Measurements from ENCODE around the gene FAM131C.
"Not testable (repeated sequence)": the region's sequence is repeated elsewhere in the genome, so short reads cannot be mapped to it uniquely, and the experiment has no call there.

FAM131C gene

DNA sequence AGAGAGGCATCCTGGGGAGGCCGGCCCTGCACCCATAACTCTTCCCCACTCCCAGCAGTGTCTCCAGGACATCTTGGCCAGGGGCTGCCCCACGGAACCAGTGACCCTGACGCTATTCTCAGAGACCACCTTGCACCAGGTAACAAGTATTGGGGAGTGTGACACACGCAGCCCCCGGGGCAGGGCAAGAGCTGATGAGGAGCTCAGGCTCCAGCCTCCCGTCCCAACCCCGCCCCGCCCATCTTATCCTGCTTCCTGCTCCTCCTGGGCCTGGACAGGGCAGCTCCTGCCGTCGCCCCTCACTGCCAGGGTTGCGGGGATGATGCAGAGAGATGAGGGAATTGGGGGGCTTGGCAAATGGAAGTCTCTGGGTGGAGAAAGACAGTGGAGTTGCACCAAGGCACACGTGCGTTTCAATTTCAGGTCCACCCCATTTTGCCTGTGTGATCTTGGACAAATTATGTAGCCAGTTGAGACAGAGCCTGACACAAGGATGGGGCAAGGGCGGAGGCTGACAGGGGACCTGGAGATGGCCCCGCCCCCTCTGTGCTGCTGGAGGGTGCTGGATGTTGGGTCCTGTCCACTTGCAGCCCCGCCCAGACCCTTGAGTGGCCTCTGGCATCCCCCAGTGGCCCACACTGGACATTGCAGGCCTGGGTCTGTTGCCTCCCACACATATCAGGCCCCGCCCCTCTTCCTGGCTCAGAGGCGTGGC, 40.9 kb downstream of the FAM131C start:
- DNase-seq, result peak; percentile 37 to 60

- no peak for DNase-seq
These were observed 41.9 kb downstream of the FAM131C start for GRCh38 chr1:16031551-16031950.

DNA sequence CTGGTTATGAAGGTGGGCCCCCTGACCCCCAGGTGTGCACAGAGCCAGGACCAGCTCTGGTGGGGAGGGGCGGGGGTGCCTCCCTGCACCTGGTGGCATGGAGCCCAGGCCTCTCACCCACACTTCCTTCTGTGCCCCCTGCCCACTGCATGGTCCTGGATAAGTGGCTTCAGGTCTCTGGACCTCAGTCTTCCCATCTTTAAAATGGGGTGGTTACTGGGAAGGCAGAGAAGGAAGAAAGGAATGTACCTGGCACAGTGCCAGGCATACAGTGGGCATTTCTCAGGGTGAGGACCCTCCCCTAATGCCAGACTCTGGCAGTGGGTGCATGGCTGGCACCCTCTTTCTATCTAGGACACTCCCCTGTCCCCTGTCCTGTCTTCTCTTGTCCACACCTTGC, 44.2 kb downstream of the FAM131C start:
- no peak for DNase-seq

GRCh38 chr1:16029003-16029268, 44.5 kb downstream of the FAM131C start:
- not testable (repeated sequence) for DNase-seq

- DNase-seq, result no peak
These were observed 45.0 kb downstream of the FAM131C start for GRCh38 chr1:16028237-16029002.

DNA sequence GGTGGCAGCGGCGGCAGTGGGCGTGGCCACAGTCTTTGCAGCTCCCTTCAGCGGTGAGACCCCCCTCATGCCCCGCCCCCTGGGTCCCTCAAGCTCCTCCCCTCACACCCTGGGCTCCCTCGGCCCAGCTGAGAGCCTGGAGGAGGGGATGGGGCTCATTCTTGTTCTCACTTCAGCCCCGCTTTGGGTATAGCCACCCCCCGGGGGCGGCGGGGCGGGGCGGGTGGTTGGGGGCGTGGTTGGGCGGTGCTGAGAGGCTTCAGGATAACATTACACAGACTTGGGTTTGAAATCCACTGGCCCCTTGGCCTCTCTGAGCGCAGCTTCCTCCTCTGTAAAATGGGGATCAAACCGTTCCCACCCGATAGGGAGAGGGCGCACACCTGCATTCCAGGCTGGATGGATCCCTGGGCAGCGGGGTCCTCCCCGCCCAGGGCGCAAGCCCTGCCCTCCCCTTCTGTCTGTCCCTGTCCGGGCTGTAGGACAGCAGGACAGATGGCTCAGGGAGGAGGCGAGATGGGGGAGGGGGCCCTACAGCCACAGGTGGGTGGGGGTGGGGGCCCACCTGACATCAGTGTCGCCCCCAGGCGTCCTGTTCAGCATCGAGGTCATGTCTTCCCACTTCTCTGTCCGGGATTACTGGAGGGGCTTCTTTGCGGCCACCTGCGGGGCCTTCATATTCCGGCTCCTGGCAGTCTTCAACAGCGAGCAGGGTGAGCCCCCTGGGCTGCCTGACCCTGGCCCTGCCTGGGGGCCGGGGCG, 46.5 kb downstream of the FAM131C start:
- peak; percentile 13 to 21 for DNase-seq

GRCh38 chr1:16026302-16026701, 47.1 kb downstream of the FAM131C start:
- not testable (repeated sequence) for DNase-seq

GRCh38 chr1:16023050-16023653, 50.3 kb downstream of the FAM131C start:
- no peak for DNase-seq

- no peak for DNase-seq
These were observed 51.1 kb downstream of the FAM131C start for GRCh38 chr1:16022393-16022792.

GRCh38 chr1:16021681-16022080, 51.8 kb downstream of the FAM131C start, which contains the start of gene CLCNKA:
CLCNKA (plus strand) TSS chr1:16022036; CDS start chr1:16022620, 584 bp downstream.
- DNase-seq, result no peak

DNA sequence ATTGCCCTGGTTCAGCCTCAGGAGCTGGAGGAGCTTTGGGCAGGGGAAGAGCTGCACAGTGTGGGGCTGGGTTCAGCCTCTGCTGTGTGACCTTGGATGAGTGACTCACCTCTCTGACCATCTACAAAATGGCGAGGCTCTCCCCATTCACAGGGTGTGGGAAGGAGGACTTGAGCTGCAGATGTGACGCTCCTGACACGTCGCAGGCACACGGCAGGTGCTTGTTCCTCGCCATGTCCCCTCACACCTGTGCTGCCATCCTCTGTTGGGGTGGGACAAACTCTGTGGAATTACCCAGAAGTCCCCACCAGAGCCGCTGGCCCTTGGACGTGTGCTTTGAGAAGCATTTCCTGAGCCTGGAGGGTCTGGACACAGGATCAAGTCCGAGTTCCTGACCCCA, 52.6 kb downstream of the FAM131C start:
- DNase-seq, result not testable (repeated sequence)

DNA sequence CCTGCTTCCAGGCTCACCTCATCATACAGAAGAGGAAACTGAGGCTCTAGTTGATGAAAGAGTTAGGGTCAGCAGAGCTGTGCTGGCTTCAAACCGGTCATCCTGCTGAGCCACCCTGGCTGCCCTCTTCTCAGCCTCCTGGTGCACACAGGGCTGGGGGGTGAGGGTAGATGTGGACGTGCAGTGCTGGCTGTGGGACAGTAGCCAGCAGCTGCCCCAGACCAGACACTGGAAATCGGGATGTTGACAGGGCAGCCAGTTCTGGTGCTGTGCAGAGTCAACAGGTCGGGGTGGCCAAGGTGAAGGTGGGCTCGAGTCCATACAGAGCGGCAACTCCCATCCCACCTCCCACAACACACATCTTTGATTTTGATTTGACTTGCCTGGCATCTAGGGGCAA, 53.1 kb downstream of the FAM131C start:
- DNase-seq, result no peak

DNA sequence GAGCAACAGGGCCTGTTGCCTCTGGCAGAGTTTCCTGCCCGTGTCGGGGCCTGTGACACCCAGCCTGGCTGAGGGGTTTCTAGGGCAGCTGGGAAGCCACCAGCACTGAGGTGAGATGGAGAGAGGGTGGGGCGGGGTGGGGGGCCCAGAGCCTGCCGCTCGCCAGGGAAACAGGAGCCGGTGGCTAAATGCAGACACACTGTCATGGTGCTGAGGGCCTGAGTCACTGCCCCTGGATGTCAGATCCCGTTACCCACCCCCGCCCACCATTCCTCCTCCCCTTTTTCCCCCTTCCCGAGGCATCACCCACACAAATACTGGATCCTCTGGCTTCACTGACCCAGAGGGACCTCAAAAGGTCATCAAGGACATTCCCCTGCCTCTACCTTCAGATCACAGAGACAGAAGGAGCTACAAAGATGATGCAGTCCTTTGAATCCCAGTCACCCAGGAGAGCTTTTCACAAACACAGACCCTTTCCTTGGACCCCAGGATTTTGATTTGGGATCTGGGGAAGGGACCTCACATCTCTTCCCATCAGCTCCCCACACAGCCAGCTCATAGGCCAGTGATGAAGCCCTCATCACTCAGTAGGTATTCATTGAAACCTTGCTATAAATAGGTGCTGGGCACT, 53.7 kb downstream of the FAM131C start:
- DNase-seq, result no peak

DNA sequence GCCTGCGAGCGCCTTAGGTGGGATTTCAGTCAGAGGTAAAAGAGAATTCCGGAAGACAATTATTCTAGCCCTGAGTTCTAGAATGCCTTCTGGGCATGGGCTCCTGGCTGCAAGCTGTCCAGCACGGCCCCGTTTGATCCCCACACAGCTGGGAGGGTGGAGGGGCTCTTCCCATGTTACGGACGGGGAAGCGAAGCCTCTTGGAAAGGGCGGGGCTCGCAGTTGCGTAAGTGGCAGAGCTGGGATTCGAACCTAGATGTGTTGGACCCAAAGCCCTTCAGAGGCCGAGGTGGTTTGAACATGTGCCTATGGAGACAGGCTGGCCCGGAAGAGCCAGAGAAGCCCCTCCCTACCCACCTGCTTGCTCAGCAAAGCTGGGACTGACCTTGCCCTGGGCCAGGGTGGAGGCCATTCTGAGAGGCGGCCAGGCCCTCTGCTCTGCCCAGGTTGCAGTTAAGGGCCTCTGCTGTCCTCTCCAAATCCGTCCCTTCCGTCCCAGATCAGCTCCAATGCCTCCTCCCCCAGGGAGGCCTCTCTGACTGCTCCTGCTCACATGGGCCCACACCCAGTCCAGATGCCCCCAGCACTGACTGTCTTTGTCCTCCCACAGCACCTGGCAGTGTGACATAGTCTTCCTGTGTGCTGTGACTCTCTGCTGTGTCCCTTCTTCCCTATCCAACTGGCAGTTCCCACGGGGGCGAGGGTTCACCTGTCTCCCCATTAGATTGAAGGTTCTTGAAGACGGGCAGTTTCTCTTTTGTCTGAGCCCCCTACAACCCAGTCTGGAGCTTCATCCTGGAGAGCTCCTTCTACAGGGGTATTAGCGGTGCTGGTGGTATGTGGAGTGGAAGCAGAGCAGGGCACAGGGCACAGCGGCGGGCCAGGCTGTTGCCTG, 54.5 kb downstream of the FAM131C start:
- no peak for DNase-seq

DNA sequence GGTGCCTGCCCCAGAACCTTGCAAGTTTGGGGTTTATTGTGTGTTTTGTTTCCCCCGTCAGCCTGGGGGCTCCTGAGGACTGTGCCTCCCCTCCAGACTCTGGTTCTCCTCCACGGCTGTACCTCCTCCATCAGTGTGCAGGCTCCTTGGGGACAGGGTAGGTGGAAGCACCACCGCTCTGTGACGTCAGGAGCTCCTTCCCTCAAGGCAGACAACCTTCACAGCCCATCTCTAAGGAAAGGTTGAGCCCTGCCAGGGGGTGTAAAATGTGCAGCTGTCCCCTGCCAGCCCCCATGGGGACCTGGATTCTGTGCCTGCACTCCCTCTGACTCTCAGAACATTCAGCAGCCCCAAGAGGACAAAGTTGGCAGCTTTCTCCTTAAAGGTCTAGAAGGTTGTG, 55.1 kb downstream of the FAM131C start:
- no peak for DNase-seq

DNA sequence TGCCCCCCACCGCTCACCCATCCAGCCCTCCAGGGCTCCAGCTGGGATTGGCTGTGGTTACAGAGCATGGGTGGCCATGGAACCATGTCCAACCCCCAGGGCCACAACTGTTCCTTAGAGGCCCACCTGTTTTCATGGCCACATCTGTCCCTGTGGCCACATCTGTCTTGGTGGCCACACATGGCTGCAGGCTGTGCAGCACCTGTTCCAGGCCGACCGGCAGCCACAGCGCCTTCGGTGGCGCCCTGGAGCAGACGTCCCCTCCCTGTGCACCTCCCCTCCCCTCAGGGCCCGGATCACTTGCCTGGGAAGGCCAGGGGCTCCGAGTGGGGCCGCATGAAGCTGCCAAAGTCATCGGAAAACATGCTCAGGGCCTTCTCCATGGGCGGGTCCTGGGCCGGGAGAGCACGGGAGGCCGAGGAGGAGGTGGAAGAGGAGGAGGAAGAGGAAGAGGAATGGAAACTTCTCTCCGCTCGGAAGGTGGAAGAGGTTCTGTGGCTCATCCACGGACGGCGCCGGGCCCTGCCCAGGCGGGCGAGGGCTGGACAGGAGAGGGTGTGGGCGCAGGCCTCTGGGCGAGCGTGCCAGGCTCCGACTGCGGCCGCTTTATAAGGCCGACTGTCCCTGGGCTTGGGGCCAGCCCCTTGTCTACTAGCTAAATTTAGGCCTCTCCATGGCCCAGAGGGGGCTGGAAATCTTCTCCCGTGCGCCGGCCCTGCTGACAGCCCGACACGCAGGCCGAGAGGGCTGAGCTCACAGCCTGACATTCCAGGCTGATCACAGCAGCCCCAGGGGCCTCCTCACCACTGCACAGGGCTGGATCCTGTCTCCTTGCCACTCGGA, 55.8 kb downstream of the FAM131C start, which contains the start of gene HSPB7:
HSPB7 (minus strand) TSS at position 583 of the 843 bp plus-strand sequence; CDS start at position 503, 80 bp downstream.
- no peak for DNase-seq

DNA sequence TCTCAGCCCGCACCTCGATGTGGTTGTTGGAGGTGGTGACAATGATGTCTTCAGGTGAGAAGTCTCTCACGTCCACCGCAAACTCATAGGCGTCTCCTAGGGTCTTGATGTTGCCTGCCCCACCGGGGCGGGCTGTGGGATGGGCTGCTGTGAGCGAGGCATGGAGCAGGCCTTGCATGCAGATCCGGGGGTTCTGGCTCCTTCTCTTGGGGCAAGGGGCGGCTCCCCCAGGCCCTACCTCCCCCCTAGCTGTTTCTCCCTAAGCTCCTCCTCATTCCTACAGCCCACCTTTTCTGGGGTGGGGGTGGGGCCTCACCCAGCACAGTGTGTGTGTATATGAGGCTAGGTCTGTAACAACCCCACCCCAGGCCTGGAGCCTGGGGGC, 56.4 kb downstream of the FAM131C start:
- DNase-seq, result no peak

GRCh38 chr1:16015960-16016901, 57.2 kb downstream of the FAM131C start:
- DNase-seq, result no peak

DNA sequence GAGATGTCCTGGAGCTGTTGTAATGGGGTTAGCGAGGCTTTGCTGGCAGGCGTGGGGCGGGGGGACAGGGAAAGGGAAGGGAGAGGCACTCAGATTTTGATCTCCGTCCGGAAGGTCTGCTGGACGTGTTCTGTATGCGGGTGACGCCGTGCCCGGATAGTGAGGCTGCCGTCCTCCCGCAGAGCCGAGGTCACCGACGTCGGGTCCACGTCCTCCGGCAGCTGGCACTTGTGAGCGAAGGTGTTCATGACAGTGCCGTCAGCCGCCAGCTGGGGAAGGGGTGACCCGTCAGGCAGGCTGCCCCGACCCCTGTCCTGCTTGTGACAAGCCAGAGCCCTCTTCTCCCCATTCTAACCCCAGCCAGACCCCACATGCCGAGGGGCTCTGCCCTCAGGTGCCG, 58.0 kb downstream of the FAM131C start:
- no peak for DNase-seq

All from CD4-positive, alpha-beta T cell treated with Interleukin-1 beta for 1 hour (primary cell).